H1 (cell line): ENCODE data around the gene COX10. TPM values are rescaled to one million over a fixed set of nuclear protein-coding genes. Genes with fewer than 3 reads are reported as not detected.

Experiments
- CTCF ChIA-PET: fragments of 300-600 bp; sonication (Branson Sonifier 250); formaldehyde crosslinking; loops from one replicate; lab custom pipeline; 2021; ENCODE audit not compliant: partially characterized antibody; lab: Charles Lee
- POLR2A ChIA-PET: fragments of 300-600 bp; sonication (Branson Sonifier 250); formaldehyde crosslinking; loops from one replicate; lab custom pipeline; 2021; ENCODE audit warnings: inconsistent platforms; ENCODE audit not compliant: partially characterized antibody; lab: Charles Lee
- DNase-seq, 2 experiments: peaks; one replicate each; pipeline versions ENCODE4 v3.0.0 to v3.0.0-alpha.2; 2010 to 2022; ENCODE audit warnings: low spot score in 2 of 2, low read depth in 1 of 2, mixed read lengths in 1 of 2
- FAIRE-seq: peaks from 2 replicates; lab custom pipeline; 2011; peaks lifted over from hg19 to GRCh38; lab: Jason Lieb, UNC
- H2AFZ ChIP-seq: 2 replicates; pipeline ENCODE4 v1.8.1; 2012; ENCODE audit warnings: low read length, inconsistent platforms
- H2AK5ac ChIP-seq: 2 replicates; pipeline ENCODE4 v1.6.1; 2013; ENCODE audit warnings: low read depth, low read length
- H2BK120ac ChIP-seq: replicated peaks from 2 replicates; pipeline ENCODE3; 2013; ENCODE audit warnings: low read depth, low read length, inconsistent platforms
- H2BK12ac ChIP-seq: 2 replicates; pipeline ENCODE4 v1.6.1; 2013; ENCODE audit warnings: low read depth, low read length
- H2BK15ac ChIP-seq: 2 replicates; pipeline ENCODE4 v1.6.1; 2013; ENCODE audit warnings: low read length
- H2BK20ac ChIP-seq: 2 replicates; pipeline ENCODE4 v1.6.1; 2013; ENCODE audit warnings: low read length
- H2BK5ac ChIP-seq: 2 replicates; pipeline ENCODE4 v1.6.1; 2013; ENCODE audit warnings: low read depth, low read length
- H3K14ac ChIP-seq: 2 replicates; pipeline ENCODE4 v1.6.1; 2013; ENCODE audit warnings: inconsistent platforms; ENCODE audit not compliant: insufficient read length
- H3K18ac ChIP-seq: 2 replicates; pipeline ENCODE4 v1.6.1; 2013; ENCODE audit warnings: low read length; ENCODE audit errors: extremely low read depth
- H3K23ac ChIP-seq: 2 replicates; pipeline ENCODE4 v1.6.1; 2013; ENCODE audit warnings: inconsistent platforms; ENCODE audit not compliant: insufficient read length
- H3K23me2 ChIP-seq: 2 replicates; pipeline ENCODE4 v1.6.1; 2013; ENCODE audit warnings: low read depth, low read length
- H3K27ac ChIP-seq: 2 replicates; pipeline ENCODE4 v1.6.1; 2011; ENCODE audit warnings: low read depth, low read length, inconsistent platforms
- H3K27me3 ChIP-seq, 4 experiments: replicated peaks in 1 of 4; 1 replicate in 1 of 4; 2 replicates in 3 of 4; pipeline versions ENCODE4 v1.6.1 to v1.8.1; 2011 to 2013; ENCODE audit warnings: low read length in 3 of 4, mild to moderate bottlenecking in 3 of 4, inconsistent platforms in 2 of 4, mixed read lengths in 2 of 4, moderate library complexity in 1 of 4; ENCODE audit not compliant: control insufficient read depth in 3 of 4, insufficient read depth in 3 of 4; ENCODE audit errors: extremely low read depth in 1 of 4
- H3K36me3 ChIP-seq, 4 experiments: 2 replicates each; pipeline versions ENCODE4 v1.6.1 to v1.8.1; 2011 to 2013; ENCODE audit warnings: mild to moderate bottlenecking in 4 of 4, low read length in 3 of 4, moderate library complexity in 2 of 4, control low read depth in 1 of 4, inconsistent platforms in 1 of 4; ENCODE audit not compliant: insufficient read depth in 4 of 4, control insufficient read depth in 2 of 4
- H3K4ac ChIP-seq: replicated peaks from 2 replicates; pipeline ENCODE3; 2013; ENCODE audit warnings: low read length, low read depth, mixed read lengths, inconsistent platforms; ENCODE audit not compliant: insufficient read length
- H3K4me1 ChIP-seq, 4 experiments: replicated peaks in 1 of 4; 1 replicate in 1 of 4; 2 replicates in 3 of 4; pipeline versions ENCODE4 v1.6.1 to v1.8.1; 2011 to 2013; ENCODE audit warnings: low read length in 3 of 4, inconsistent platforms in 2 of 4, mixed read lengths in 1 of 4; ENCODE audit not compliant: insufficient read depth in 4 of 4, control insufficient read depth in 3 of 4
- H3K4me2 ChIP-seq, 2 experiments: 2 replicates each; pipeline versions ENCODE4 v1.6.1 to v1.8.1; 2011 to 2013; ENCODE audit warnings: low read depth in 2 of 2, low read length in 2 of 2, control low read depth in 1 of 2, inconsistent platforms in 1 of 2, mild to moderate bottlenecking in 1 of 2; ENCODE audit not compliant: insufficient read depth in 1 of 2
- H3K4me3 ChIP-seq, 4 experiments: fragments of 200-600, 300-600 bp in 1 of 4; sonication (generic), shearing (Covaris generic), sonication (Bioruptor Twin) in 1 of 4; 2 replicates each; pipeline versions ENCODE4 v1.5.1 to v1.8.1; 2011 to 2016; ENCODE audit warnings: low read length in 4 of 4, low read depth in 3 of 4, control low read depth in 2 of 4, inconsistent platforms in 2 of 4, mild to moderate bottlenecking in 2 of 4, mixed read lengths in 1 of 4, moderate library complexity in 1 of 4; ENCODE audit not compliant: insufficient read depth in 2 of 4; ENCODE audit errors: extremely low read depth in 1 of 4
- H3K56ac ChIP-seq: replicated peaks from 2 replicates; pipeline ENCODE3; 2013; ENCODE audit warnings: low read depth, mild to moderate bottlenecking, mixed read lengths, low read length, inconsistent platforms; ENCODE audit not compliant: insufficient read length
- H3K79me1 ChIP-seq: 2 replicates; pipeline ENCODE4 v1.6.1; 2013; ENCODE audit warnings: low read depth, low read length, control low read depth
- H3K79me2 ChIP-seq, 2 experiments: 2 replicates each; pipeline versions ENCODE4 v1.6.1 to v1.8.1; 2012 to 2013; ENCODE audit warnings: low read length in 2 of 2, mild to moderate bottlenecking in 2 of 2, inconsistent platforms in 1 of 2; ENCODE audit not compliant: insufficient read depth in 2 of 2, control insufficient read depth in 1 of 2
- H3K9ac ChIP-seq, 4 experiments: replicated peaks in 1 of 4; 1 replicate in 1 of 4; 2 replicates in 3 of 4; pipeline versions ENCODE4 v1.6.1 to v1.8.1; 2011 to 2013; ENCODE audit warnings: low read depth in 3 of 4, low read length in 3 of 4, control low read depth in 2 of 4, mild to moderate bottlenecking in 2 of 4, moderate library complexity in 2 of 4, inconsistent platforms in 1 of 4; ENCODE audit errors: extremely low read depth in 1 of 4
- H3K9me3 ChIP-seq, 2 experiments: 2 replicates each; pipeline versions ENCODE4 v1.6.1 to v1.8.1; 2012 to 2013; ENCODE audit warnings: mild to moderate bottlenecking in 2 of 2, moderate library complexity in 2 of 2, control low read depth in 1 of 2, inconsistent platforms in 1 of 2, low read depth in 1 of 2, low read length in 1 of 2, mixed read lengths in 1 of 2; ENCODE audit not compliant: insufficient read depth in 2 of 2
- H4K20me1 ChIP-seq, 2 experiments: replicated peaks in 1 of 2; 2 replicates each; pipeline versions ENCODE3 to v1.8.1; 2011 to 2013; ENCODE audit warnings: inconsistent platforms in 2 of 2, low read length in 2 of 2, mild to moderate bottlenecking in 1 of 2; ENCODE audit not compliant: insufficient read depth in 2 of 2, control insufficient read depth in 1 of 2
- H4K5ac ChIP-seq: 2 replicates; pipeline ENCODE4 v1.6.1; 2013; ENCODE audit warnings: low read length, low read depth, mixed read lengths, inconsistent platforms; ENCODE audit not compliant: insufficient read length
- H4K8ac ChIP-seq: 2 replicates; pipeline ENCODE4 v1.8.0; 2013; ENCODE audit warnings: mild to moderate bottlenecking, moderate library complexity, low read length, inconsistent platforms; ENCODE audit not compliant: insufficient read depth; ENCODE audit errors: extremely low read depth
- H4K91ac ChIP-seq: replicated peaks from 2 replicates; pipeline ENCODE3; 2013; ENCODE audit warnings: low read length, mixed read lengths, inconsistent platforms; ENCODE audit not compliant: insufficient read length
- WGBS, 2 experiments: shearing (Covaris generic) in 1 of 2; methylation state at CpG; one replicate each; pipeline versions ENCODE4 v1.1.6 to v1.1.7; 2013 to 2015; ENCODE audit warnings: low lambda C conversion rate in 2 of 2, mixed read lengths in 2 of 2, inconsistent platforms in 1 of 2, low coverage in 1 of 2, missing lambda C conversion rate in 1 of 2; ENCODE audit not compliant: insufficient replicate concordance in 2 of 2, insufficient coverage in 1 of 2, insufficient read length in 1 of 2; ENCODE audit errors: extremely low coverage in 1 of 2, missing lambda C conversion rate in 1 of 2; 5-methylcytosine and 5-hydroxymethylcytosine counted together
- polyA plus RNA-seq, 7 experiments: library from polyadenylated mRNA; depleted of rRNA in 3 of 7; stranded (reverse) in 5 of 7; unstranded in 2 of 7; fragments of >200 nt in 5 of 7; fragments of 200-250 nt in 2 of 7; gene quantifications; 1 replicate in 5 of 7; 2 replicates in 1 of 7; 4 replicates in 1 of 7; pipeline versions ENCODE4 v1.2.1 to v1.2.3, GENCODE V29; 2011 to 2013; ENCODE audit warnings: missing spikeins in 2 of 7, mixed read lengths in 2 of 7
- total RNA-seq: library from RNA; stranded (reverse); fragmentation: NEBNext Ultra II Directional; extraction: Animal tissue kit (Norgen Biotek cat#: 25700); gene quantifications from 2 replicates; pipeline ENCODE4 v1.2.1, GENCODE V29; 2021

COX10 gene
- total and polyA plus RNA-seq, 2 of the 8 experiments (the other 6 are each of a cell fraction or from before 2014, with no cell fraction given), result 18.0 to 23.0 TPM

DNA sequence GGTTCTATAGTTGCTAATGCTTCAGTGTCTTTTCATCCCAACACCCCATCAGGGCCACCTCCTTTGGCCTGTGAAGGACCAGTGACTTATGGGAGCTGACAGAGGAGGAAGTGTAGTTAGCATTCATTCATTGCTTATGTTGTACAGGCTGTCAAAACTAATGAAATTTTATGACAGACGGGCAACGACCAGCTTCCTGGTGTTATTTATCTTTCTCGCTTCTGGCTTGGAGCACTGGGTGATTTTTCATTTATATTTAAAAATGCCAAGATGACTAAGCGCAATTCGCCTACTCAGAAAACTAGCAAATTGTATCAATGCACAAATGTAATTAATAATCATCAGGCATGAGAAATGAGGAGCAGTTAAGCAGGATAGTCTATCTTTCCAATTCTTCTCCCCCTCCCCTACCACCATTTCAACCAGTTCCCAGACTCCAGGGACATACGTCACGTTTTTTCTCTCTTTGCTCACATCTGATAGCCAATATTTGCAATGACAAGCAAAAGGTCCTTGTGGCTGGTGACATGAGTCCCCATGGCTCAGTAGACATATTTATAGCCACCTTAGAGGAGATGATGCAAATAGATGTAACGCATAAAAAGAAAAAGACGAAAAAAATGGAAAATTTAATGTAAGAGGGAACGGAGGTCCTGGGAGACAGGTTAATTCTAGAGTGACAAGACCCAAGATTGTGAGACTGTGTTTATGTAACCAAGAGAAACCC, 156.1 kb downstream of the COX10 start:
- H2AFZ ChIP-seq, result no peak overlapping the region
- H2BK20ac ChIP-seq, result no peak overlapping the region
- no peaks in the 10 kb centered on the region for H3K27me3 ChIP-seq
- WGBS, 2 experiments, result 93 to 100% methylated on average over 3 to 10 of the region's 10 CpGs
- no peak overlapping the region for H3K4me3 ChIP-seq
- H4K5ac ChIP-seq, result no peak overlapping the region
- H3K79me2 ChIP-seq, result no peaks in the 10 kb centered on the region
- no peak overlapping the region for H2AK5ac ChIP-seq
- no peak overlapping the region for H3K9ac ChIP-seq
- H3K23ac ChIP-seq, result no peak overlapping the region
- no peak overlapping the region for H4K8ac ChIP-seq
- H3K4ac ChIP-seq, result no peak overlapping the region
- no peak overlapping the region for H4K91ac ChIP-seq
- DNase-seq (no peak), FAIRE-seq (no peak)
- no peaks in the 10 kb centered on the region for H3K23me2 ChIP-seq
- POLR2A ChIA-PET, result no interaction called here
- no peak overlapping the region for H3K27ac ChIP-seq
- no peaks in the 10 kb centered on the region for H3K79me1 ChIP-seq
- no peak overlapping the region for H3K14ac ChIP-seq
- no peak overlapping the region for H3K4me2 ChIP-seq
- no peak overlapping the region for H2BK12ac ChIP-seq
- no peaks in the 10 kb centered on the region for H3K36me3 ChIP-seq
- no peak overlapping the region for H2BK120ac ChIP-seq
- H4K20me1 ChIP-seq, result no peaks in the 10 kb centered on the region
- no peaks in the 10 kb centered on the region for H3K4me1 ChIP-seq
- H3K18ac ChIP-seq, result no peak overlapping the region
- H3K56ac ChIP-seq, result no peak overlapping the region
- CTCF ChIA-PET, result interaction anchor here (0.7 kb wide), 1 partner anchor 1195 kb away, joined by 3 read pairs; no protein-coding TSS in a partner anchor
- no peak overlapping the region for H2BK5ac ChIP-seq
- H3K9me3 ChIP-seq, result no peaks in the 10 kb centered on the region
- H2BK15ac ChIP-seq, result no peak overlapping the region
